Thyroid gland (tissue), 4 donors: ENCODE measurements around the gene TPCN1.

Experiments used
- POLR2A ChIP-seq, 2 donors: fragments of 450-650 bp; IDR thresholded peaks; one replicate each; pipeline ENCODE4 v1.6.1; 2017; ENCODE audit warnings: antibody characterized with exemption in 2 of 2, mild to moderate bottlenecking in 2 of 2, moderate library complexity in 1 of 2
- TF ChIP-seq, protein P1 (sequence below), 6 experiments: fragments of 200-600 bp in 3 of 6; fragments of 450-650 bp in 3 of 6; sonication (generic) in 3 of 6; IDR thresholded peaks; one replicate each; pipeline ENCODE4 v1.5.1; 2016 to 2019; ENCODE audit warnings: antibody characterized with exemption in 6 of 6, mild to moderate bottlenecking in 2 of 6, inconsistent platforms in 1 of 6, moderate library complexity in 1 of 6

DNA sequence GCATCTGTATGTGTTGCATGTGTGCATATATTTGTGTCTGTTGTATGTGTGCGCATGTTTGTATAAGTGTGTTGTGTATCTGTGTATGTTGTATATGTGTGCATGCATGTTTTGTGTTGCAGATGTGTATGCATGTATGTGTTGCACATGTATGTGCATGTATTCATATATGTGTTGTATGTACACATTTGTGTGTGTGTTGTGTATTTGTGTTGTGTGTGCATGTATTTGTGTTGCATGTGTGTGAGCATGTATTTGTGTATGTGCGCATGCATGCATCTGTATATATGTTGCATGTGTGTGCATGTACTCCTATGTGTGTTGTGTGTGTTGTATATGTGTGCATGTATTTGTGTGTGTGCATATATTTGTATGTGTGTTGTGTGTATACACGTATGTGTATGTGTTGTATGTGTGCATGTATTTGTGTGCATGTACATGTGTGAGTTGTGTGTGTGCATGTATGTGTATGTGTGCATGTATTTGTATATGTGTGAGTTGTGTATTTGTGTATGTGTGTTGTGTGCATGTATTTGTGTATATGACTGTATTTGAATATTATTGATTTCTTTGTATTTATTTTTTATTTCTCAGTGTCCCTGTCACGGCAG lies 96.9 kb downstream of the TPCN1 start:
- TF ChIP-seq, protein P1, sequence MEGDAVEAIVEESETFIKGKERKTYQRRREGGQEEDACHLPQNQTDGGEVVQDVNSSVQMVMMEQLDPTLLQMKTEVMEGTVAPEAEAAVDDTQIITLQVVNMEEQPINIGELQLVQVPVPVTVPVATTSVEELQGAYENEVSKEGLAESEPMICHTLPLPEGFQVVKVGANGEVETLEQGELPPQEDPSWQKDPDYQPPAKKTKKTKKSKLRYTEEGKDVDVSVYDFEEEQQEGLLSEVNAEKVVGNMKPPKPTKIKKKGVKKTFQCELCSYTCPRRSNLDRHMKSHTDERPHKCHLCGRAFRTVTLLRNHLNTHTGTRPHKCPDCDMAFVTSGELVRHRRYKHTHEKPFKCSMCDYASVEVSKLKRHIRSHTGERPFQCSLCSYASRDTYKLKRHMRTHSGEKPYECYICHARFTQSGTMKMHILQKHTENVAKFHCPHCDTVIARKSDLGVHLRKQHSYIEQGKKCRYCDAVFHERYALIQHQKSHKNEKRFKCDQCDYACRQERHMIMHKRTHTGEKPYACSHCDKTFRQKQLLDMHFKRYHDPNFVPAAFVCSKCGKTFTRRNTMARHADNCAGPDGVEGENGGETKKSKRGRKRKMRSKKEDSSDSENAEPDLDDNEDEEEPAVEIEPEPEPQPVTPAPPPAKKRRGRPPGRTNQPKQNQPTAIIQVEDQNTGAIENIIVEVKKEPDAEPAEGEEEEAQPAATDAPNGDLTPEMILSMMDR (IDR thresholded peaks at IDR 0.05) = no peak
- TF ChIP-seq POLR2A (IDR thresholded peaks at IDR 0.05) = no peak
